ENCODE data around the gene PSD2. TPM values are rescaled to one million over a fixed set of nuclear protein-coding genes. Genes with fewer than 3 reads are reported as not detected.
"Not testable (repeated sequence)": the region's sequence is repeated elsewhere in the genome, so short reads cannot be mapped to it uniquely, and the experiment has no call there.

The PSD2 gene
- polyA plus RNA-seq, 1 donor = 0.31 TPM

DNA sequence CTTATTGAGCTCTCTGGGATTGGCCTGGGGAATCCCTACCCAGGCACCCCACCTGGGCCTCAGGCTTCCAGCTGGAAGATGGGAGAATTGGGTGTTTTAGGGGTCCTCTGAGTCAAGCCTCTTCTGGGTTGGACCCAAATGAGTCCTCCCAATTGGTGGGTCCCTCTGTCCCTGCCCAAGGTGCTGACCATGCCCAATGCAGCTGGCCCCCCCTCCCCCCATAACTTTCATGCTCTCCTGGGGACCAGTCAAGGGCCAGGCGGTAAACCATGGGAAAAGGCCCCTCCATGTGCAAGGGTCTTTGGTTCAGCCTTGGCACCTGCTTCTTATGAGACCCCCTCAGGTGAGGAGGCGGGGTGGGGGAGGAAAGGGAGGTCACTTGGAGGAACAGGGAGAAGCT lies 3.4 kb upstream of the PSD2 start:
- no peak for DNase-seq

DNA sequence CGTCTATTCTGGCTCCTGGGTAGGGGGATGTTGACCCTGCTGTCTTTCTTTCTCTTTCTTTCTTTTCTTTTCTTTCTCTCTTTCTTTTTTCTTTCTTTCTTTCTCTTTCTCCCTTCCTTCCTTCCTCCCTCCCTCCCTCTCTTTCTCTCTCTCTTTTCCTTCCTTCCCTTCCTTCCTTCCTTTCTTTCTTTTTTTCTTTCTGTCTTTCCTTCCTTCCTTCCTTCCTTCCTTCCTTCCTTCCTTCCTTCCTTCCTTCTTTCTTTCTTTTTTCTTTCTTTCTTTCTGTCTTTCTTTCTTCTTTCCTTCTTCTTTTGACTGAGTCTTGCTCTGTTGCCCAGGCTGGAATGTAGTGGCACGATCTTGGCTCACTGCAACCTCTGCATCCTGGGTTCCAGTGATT lies 3.0 kb upstream of the PSD2 start:
- DNase-seq = not testable (repeated sequence)

DNA sequence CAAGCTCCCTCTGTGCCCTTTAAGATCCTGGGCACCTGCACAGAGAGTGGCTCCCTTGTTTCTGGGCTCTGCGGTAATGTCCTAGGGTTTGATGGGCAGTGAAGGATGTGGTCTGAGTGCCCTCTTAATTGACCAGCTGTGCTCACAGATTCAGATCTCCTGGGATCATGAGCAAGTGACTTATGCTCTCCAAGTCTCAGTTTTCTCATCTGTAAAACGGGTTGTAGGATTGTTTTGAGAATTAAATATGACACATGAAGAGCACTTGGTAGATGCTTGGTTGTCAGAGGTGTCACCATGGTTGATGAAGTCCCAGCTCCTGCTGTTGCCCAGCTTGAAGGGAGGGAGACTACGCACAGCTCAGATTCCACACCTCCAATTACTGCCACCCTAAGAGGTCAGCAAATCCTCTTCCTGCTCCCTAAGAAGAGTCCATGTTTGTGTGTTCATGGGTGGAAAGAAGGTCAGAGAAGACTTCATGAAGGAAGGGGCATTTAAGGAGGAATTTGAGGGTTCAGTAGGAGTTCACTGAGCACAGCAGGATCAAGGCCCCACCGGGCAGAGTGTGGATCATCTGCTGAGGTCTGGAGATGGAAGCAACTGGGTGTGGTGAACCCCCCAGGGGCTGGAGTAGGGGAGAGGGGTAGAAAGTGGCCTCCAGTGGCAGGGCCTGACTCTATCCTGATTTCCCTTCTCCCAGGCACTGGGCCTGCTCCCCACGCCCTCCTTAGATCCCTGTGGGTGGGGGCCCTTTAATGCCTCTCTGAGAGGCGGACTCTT lies 1.4 kb upstream of the PSD2 start:
- no peak for DNase-seq

DNA sequence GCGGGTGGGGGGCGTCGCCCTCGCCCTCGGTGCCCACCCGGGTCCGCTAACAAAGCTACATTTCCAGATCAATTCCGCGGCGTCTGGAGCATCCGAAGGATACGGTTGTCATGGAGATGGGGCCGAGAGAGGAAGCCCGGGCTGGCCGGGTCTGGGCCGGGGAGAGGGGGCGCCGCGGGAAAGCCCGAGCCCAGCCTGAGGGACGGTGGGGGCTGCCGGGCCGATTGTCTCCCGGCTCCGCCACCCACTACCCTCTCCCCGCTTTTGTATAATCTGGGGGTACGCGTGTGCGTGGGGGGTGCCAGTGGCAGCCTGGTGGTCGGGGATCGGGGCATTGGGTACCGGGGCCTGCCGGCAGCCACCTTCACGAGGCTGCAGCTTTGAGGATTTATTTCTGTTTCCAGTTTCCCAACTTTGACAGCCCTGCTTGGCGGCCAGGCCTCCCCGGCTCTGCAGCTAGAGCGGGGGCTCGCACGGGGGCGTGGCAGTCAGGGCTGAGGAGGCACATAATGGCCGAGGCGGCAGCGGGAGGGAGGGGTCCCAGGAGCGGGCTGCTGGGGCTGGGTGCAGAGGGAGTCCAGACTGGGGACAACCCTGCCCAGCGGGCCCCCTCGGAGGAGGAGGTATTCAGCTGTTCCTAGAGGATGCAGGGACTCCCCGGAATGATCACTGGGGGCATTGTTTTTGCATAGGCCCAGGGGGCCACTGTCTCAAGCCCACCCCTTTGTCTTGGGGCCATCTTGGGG lies 626 bp downstream of the PSD2 start:
- DNase-seq = no peak

DNA sequence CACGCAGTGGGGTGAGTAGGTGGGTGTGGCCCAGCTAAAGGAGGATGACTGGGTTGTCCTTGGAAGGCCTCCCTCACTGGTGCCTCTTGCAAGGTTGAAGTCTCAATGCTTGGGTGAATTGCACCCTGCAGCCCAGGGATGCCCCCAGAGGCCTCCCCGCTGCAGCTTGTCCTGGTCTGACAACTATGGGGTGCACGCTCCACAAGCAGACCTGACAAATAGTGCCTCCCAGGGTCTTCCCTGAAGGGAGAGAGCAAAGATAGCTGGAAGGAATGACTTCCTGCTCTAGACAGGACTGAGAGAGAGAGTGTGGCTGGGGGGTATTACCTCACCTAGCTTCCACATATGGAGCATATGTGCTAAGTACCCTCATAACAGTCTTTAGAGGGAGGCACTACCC lies 1.7 kb downstream of the PSD2 start:
- no peak for DNase-seq

DNA sequence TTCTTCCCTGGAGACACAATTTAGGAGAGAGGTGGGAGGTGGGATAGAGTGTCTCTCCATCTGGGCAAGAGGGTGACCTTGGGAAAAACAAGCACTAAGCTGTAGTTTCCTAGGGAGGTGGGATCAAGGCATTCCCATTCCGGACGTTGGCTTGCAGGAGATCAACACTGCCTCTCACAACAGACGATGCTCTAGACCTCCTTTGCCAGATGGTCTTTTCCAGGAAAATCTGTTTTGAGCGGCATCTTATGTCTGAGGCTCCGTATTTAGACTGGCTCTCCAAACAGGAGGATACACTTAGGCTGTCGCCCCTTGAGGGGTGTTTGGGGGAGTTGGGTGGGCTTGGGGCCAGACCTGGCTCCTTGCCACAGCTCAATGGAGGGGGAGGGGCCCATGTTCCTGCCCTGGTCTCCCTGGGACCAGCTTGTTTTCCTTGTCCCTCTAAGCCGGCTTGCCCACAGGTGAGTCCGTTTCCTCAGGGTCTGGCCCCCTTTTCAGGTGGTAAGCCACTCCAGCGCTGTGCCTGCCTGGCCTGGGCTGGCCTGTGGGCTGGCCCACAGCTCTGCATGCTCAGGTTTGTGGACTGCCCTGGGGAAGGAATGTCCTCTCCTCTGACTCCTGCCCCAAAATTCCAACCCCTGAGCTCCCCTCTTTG lies 2.4 kb downstream of the PSD2 start:
- DNase-seq = no peak

DNA sequence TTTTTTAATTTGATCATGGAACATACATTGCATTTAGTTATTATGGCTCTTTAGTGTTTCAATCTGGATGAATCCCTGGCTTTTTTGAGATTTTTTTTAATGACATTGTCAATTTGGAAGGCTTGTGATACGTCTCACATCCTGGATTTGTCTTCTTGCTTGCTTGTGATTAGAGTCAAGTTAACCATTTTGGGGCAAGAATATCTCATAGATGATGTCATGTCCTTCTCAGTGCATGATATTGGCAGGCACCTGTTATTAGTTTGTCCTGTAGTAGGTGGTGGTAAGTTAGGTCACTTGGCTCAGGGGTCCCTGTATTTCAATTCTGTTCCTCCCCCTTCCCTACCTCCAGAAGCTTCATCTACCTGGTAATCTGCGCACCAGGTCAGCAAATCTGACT lies 3.3 kb downstream of the PSD2 start:
- DNase-seq = no peak

DNA sequence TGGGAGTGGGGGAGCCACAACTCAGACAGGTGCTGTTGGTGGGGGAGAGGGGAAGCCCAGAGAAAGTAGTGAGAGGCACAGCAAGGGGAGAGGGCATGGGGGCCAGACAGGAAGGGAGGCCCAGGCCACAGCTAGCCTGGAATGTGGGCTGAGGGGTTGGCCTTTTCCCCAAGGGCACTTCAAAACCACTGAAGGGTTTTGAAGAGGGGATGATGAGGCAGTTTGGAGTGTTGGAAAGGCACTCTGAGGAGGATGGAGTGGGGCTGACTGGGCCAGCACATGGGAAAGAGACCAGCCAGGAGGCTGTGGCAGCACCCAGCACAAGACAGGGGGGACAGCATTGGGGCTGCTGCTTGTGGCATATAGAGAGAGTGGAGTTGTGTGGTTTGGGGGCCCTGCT lies 3.8 kb downstream of the PSD2 start:
- DNase-seq = no peak

DNA sequence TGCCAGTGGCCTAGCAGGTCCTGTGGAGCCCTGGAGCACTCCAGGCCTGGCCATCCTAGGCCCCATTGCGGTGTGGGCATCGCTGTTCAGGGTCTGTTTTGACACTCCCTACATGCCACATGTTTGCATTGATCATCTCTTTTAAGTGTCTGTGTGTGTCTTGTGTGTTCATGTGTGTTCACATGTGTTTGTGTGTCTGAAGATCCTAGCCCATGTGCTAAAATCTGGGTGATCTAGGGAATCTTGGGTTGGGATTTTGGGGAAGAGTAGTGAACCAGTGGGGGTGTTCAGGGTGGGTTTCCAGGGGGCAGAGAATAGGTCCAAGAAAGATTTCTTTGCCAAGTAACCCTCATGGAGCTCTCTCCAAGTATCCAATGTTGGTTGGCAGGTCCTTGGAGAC lies 8.4 kb downstream of the PSD2 start:
- no peak for DNase-seq

DNA sequence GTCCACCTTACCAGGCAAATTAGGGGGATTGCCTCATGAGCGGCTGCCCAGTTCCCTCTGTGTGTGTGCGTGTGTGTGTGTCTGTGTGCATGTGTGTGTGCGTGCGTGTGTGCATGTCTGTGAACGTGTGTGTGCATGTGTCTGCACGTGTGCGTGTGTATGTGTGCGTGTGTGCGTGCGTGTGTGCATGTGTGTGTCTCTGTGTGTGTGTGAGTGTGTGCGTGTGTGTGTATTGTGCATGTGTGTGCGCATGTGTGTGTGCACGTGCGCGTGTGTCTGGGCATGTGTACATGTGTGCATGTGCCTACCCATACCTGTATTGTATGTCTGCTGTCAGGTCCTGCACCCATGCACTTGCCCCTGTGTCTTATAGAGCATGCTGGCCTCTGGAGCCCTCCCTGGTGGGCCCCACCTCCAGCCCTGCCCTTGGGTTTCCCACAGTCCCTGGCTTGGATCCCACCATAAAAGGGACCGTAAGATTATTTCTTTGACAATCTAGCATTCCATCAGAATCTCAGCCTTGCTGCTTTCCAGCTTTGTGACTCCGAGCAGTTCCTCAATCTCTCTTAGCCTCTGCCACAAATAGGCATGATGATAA lies 9.3 kb downstream of the PSD2 start:
- DNase-seq = no peak

DNA sequence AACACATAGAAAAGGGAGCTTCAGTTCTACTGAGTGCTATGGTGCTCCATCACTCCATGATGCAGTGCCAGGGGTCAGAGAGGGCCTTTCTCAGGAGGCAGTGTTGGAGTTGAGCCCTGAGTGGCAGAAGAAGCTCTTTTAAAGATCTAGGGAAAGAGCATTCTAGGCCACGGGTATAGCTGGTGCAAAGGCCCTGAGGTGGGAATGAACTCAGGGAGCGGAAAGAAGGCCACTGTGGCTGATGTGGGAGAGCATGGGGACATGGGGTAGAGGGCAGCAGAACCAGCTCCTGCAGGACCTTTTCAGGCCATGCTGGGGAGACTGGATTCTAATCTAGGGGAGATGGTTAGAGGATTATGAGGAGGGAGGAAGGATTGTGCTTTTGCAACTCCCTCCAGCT lies 9.9 kb downstream of the PSD2 start:
- no peak for DNase-seq

DNA sequence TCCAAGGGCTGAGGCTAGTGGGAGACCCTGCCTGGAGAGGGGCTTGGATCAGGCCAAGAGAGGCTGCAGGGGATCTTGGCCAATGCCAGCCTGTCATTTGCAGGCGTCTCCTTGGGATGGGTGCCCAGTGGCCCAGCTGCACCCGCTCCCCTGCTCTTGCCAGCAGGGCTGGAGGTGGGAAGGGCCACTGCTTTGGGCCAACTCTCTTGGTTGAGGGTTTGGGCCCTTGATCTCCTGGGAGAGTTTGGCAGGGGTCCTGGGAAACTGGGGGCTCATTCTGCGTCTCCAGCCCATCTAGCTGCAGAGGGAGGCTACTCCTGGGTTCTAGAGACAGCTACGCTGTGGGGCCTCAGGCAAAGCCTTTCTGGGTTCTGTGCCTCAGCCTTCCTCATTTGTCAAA lies 10.5 kb downstream of the PSD2 start:
- no peak for DNase-seq

DNA sequence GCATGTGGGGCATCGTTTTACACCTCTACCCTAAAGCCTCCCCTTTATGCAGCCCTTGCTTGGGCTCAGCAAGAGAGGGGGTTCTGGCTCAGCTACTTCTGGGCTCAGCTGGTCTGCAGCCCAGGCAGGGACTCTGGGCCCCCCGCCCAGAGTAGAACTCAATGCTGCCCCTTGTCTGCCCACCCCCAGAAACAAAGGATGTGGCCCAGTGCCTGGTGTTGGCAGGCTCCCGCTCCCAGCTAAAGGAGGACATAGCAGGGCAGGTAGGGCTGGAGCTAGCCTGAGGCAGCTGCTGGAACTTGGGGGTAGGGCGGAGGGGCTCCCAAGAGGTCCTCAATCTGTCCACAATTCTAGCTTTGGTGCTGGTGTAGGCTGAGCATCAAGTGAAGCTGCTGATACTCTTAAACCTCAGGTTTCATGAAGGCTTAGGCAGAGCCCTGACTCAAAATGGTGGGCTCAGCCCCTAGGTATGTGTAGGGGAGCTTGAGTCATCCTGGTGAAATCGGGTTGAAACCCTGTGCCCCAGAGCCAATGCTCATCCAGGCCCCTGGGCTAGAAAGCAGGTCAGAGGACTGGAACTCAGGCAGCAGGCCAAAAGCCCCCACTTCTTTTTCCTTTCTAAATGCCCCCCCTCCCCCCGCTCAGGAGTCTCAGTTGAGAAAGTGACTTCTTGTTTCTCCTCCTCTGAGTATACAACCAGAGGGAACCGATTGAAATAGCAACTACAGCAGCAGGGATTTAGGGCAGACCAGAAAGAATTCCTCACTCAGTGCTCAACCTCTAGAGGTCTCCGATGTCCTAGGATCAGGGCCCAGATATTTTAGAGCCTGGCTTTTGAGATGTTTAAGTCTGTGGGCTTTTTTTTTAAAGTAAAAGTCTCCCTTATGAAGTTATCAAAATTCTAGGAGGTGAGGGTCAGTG lies 11.4 kb downstream of the PSD2 start:
- DNase-seq = no peak

DNA sequence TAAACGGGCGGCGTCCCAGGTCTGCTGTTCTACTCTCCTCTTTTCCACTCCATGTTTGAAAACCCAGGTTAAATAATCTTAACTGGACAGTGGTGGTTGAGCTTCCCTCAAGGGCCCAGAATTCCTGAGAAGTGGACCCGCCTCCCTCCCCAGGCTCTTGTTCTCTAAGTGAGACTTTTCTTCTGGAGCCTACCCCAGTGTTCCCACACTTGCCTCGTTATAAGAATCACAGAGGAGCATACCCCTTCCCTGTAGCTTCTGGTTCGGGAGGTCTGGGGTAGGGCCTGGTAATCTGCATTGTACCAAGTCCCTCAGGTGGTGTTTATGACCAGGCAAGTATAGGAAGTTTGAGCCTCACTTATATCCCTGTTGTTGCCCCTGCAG lies 12.0 kb downstream of the PSD2 start:
- DNase-seq = no peak

DNA sequence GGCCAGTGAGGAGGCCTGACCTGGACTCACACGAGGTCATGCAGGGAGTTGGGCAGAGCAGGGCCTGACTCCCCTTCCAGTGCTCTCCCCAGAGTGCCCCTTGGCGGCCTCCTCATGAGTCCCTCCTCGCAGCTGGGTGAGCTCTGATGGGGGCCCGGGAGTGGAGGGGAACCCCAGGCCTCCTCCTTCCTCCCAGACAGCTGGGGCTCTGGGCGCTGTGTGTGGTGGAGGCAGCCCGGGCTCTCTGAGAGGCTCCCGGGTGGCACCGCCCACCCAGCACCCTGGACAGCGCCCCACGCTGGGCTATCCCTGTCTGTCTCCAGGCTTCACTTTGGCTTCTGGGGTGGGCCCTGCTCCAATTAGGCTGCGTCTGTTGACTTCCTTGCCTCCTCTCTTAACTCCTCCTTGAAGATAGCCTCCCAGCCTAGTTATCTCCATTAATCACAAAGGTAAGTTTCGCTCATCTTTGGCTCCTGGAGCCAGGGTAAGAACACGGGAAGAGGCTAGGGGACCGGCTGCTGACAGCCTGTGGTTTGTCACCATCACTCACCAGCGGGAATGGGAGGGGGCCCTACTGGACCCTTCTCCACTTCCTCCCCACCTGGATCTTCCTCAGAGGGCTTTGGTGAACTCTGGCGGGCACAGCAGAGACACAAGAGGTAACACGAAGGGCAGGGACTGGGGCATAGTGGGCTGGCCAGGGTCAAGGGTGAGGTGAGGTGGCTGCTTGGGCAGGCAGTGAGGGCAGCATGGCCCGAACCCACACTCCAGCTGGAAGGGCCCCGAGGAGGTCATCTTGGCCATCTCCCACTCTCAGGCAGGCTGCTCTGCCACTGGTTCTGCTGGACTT lies 13.1 kb downstream of the PSD2 start:
- peak; percentile 46 for DNase-seq

DNA sequence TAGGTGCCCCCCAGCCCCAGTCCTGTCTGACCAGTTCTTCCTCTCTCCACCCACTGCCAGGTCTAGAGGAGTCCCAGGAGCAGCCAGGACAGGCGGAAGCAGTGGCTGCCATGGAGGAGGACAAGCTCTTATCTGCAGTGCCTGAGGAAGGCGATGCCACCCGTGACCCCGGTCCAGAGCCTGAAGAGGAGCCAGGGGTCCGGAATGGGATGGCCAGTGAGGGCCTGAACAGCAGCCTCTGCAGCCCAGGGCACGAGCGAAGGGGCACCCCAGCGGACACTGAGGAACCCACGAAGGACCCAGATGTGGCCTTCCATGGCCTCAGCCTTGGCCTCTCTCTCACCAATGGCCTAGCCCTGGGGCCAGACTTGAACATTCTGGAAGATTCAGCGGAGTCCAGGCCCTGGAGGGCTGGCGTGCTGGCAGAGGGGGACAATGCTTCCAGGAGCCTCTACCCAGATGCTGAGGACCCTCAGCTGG lies 13.8 kb downstream of the PSD2 start:
- no peak for DNase-seq

DNA sequence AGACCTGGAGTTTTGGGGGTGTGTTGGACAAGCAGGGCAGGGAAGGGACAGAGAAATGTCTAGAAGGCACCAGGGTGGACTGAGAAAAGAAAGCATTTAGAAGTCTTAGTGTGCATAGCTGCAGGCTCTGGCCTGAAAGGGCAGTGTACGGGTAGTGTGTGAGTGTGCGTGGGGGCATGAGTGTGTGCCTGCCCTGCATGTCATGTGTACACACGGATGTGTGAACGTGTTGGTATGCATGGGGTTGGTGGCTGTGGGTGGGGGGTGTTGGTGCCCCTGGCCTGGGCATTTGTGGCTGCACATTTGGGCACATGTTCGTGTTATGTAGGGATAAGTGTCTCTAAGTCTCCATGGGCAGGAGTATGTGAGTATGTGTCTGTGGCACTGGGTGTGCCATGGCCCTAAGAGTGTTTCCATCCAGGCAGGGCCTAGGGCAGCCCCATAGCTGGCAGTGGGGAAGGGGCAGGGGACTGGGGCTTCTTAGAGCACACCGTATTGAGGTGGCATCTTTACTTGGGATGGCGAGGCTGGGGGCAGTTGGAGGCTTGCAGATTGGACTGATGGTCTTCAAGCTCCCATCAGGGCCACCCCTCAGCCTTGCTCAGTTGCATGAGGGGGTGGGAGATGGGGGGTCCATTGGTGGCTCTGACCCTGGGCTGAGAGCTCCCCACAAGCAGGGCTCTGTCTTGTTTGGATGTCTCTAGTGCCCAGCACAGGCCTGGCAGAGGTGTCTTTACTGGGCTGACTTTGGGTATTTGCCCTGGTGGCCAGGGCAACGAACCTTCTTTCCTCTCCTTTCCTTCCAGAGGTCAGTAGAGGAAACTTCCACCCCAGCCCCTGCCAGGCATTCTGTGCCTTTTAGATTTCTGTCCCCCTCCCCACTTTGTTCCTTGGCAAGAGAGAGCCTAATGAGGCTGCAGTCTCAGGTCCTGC lies 15.0 kb downstream of the PSD2 start:
- no peak for DNase-seq

DNA sequence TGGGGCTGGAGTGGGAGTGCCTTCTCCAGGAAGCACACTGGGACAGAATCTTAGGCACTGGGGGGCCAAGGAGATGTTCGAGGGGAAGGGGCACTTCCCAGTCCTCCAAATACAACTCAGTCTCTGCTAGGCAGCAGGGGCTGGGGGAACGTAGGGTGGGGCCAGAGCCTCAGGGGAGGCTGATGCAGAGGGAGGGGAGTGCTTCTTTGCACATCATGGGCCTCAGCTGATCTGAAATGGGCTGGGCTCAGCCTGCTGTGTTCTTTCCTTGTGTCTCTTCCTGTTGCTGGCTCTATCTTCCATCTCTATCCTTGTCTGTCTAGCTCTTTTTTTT lies 15.6 kb downstream of the PSD2 start:
- DNase-seq = no peak

DNA sequence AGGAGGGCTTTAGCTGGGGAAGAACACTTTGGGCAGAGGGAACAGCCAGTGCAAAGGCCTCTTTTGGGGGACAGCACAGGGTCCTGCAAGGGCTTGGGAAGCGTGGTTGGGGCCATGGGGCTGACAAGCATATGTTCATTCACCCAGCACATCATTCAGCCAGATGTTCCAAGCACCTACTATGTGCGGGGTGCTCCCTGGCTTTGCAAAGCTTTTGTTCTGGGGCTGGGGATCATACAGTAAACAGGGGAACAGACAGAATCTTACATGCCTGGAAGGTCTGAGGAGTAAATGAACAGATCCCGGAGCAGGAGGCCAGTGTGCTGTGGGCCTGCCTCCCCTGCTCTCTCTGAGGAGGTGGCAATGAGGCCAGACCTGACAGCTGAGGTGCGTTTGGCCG lies 16.7 kb downstream of the PSD2 start:
- no peak for DNase-seq

Data from hindlimb muscle (tissue), 1 donor.